ENCODE measurements around the gene IFRD1. TPM values are rescaled to one million over a fixed set of nuclear protein-coding genes. Genes with fewer than 3 reads are reported as not detected.

Gene IFRD1
- total and polyA plus RNA-seq, 3 donors from 2014 or later = 50.9 to 99.8 (median 84.7) TPM

GRCh38 chr7:112481121-112481736 is 31.0 kb downstream of the IFRD1 start:
- no peaks in the 10 kb centered on the region for H3K36me3 ChIP-seq (ENCODE audit: low read depth, missing control alignments)
- WGBS, 2 donors = 68 to 72% methylated on average over 2 of the region's 2 CpGs
- intact Hi-C loops (cut with DNase I; ENCODE audit: low total_unique reads) = no loop called here
- TF ChIP-seq POLR2A (IDR thresholded peaks at IDR 0.05) (no peak), CTCF (IDR thresholded peaks at IDR 0.05) (no peak)
- H3K27ac ChIP-seq = no peak overlapping the region
- peaks cover 6% of the 10 kb centered on the region for H3K4me1 ChIP-seq
- no peaks in the 10 kb centered on the region for H3K9me3 ChIP-seq
- no peak overlapping the region for H3K4me3 ChIP-seq
- no peak for DNase-seq
- no peaks in the 10 kb centered on the region for H3K27me3 ChIP-seq

- TF ChIP-seq POLR2A (IDR thresholded peaks at IDR 0.05) (no peak), CTCF (IDR thresholded peaks at IDR 0.05) (no peak)
- H3K27ac ChIP-seq = no peak overlapping the region
- WGBS, 2 donors = 69 to 70% methylated on average over 3 of the region's 3 CpGs
- no peaks in the 10 kb centered on the region for H3K9me3 ChIP-seq
- H3K36me3 ChIP-seq (ENCODE audit: low read depth, missing control alignments) = no peaks in the 10 kb centered on the region
- H3K4me1 ChIP-seq = peaks cover 6% of the 10 kb centered on the region
- no peak for DNase-seq
- no peaks in the 10 kb centered on the region for H3K27me3 ChIP-seq
- intact Hi-C loops (cut with DNase I; ENCODE audit: low total_unique reads) = no loop called here
- no peak overlapping the region for H3K4me3 ChIP-seq
Observed at GRCh38 chr7:112481833-112482670, 31.8 kb downstream of the IFRD1 start.

- intact Hi-C loops (cut with DNase I; ENCODE audit: low total_unique reads) = no loop called here
- DNase-seq = no peak
- no peak overlapping the region for H3K27ac ChIP-seq
- 65 to 71% methylated on average over 4 of the region's 4 CpGs for WGBS, 2 donors
- no peak for TF ChIP-seq POLR2A (IDR thresholded peaks at IDR 0.05)
- TF ChIP-seq CTCF (IDR thresholded peaks at IDR 0.05) = no peak
- no peaks in the 10 kb centered on the region for H3K27me3 ChIP-seq
- H3K9me3 ChIP-seq = no peaks in the 10 kb centered on the region
- no peaks in the 10 kb centered on the region for H3K36me3 ChIP-seq (ENCODE audit: low read depth, missing control alignments)
- H3K4me3 ChIP-seq = no peak overlapping the region
- H3K4me1 ChIP-seq = peaks cover 6% of the 10 kb centered on the region
Observed at GRCh38 chr7:112484671-112485167, 34.5 kb downstream of the IFRD1 start.

GRCh38 chr7:112485766-112486165 is 35.5 kb downstream of the IFRD1 start:
- intact Hi-C loops (cut with DNase I; ENCODE audit: low total_unique reads) = no loop called here
- Histone ChIP-seq H3K9me3 (no peaks in the 10 kb centered on the region), H3K27ac (no peak overlapping the region), H3K4me3 (no peak overlapping the region), H3K36me3 (ENCODE audit: low read depth, missing control alignments) (no peaks in the 10 kb centered on the region), H3K27me3 (no peaks in the 10 kb centered on the region), H3K4me1 (peaks cover 6% of the 10 kb centered on the region)
- DNase-seq = no peak
- WGBS, 2 donors = 91 to 94% methylated on average over 5 of the region's 5 CpGs
- no peak for TF ChIP-seq POLR2A (IDR thresholded peaks at IDR 0.05)
- TF ChIP-seq CTCF (IDR thresholded peaks at IDR 0.05) = no peak
